Measurements from ENCODE around the gene NSUN3. TPM values are rescaled to one million over a fixed set of nuclear protein-coding genes. Genes with fewer than 3 reads are reported as not detected.

The NSUN3 gene
- total RNA-seq, 4 donors from 2014 or later: 6.6 to 16.0 (median 9.0) TPM

DNA sequence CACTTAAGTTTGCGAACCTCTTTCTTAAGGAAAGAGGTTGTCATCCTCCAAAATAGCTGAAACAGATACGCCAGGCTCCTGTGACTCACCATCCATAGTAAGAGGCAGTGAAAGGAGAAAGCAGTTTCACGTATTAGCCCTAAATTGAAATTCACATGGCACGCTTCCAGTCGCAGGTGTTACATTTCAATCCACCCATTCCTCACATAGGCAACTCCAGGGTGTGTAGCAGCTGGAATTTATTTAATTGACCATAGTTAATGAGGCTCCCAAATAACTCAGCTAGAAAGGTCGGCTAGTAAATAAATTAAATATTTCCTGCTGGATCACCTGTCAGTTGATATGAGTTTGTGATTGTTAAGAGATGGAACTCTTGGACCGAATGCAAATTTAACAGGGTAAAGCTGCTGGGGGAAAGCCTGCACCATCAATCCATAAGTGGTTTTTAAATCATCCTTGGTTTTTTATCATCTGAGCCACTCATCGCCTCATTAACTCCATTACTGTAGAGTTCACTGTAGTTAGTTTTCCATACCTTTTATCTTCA is 19.6 kb downstream of the NSUN3 start:
- H3K9me3 ChIP-seq: no peaks in the 10 kb centered on the region
- H3K27me3 ChIP-seq: no peaks in the 10 kb centered on the region
- H3K4me3 ChIP-seq: no peak overlapping the region
- 84 to 90% methylated on average over 8 of the region's 8 CpGs for WGBS, 2 donors
- no peak for TF ChIP-seq EP300 (IDR thresholded peaks at IDR 0.05)
- TF ChIP-seq POLR2A (IDR thresholded peaks at IDR 0.05): no peak
- TF ChIP-seq, protein P1, sequence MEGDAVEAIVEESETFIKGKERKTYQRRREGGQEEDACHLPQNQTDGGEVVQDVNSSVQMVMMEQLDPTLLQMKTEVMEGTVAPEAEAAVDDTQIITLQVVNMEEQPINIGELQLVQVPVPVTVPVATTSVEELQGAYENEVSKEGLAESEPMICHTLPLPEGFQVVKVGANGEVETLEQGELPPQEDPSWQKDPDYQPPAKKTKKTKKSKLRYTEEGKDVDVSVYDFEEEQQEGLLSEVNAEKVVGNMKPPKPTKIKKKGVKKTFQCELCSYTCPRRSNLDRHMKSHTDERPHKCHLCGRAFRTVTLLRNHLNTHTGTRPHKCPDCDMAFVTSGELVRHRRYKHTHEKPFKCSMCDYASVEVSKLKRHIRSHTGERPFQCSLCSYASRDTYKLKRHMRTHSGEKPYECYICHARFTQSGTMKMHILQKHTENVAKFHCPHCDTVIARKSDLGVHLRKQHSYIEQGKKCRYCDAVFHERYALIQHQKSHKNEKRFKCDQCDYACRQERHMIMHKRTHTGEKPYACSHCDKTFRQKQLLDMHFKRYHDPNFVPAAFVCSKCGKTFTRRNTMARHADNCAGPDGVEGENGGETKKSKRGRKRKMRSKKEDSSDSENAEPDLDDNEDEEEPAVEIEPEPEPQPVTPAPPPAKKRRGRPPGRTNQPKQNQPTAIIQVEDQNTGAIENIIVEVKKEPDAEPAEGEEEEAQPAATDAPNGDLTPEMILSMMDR (IDR thresholded peaks at IDR 0.05): no peak
- H3K36me3 ChIP-seq: peaks cover 0 to 21% (median 0%) of the 10 kb centered on the region in 3 donors
- H3K4me1 ChIP-seq: peaks cover 0 to 10% (median 0%) of the 10 kb centered on the region in 4 donors
- DNase-seq (ENCODE audit: low spot score in 2 of 2): no peak
- no peak overlapping the region for H3K27ac ChIP-seq

DNA sequence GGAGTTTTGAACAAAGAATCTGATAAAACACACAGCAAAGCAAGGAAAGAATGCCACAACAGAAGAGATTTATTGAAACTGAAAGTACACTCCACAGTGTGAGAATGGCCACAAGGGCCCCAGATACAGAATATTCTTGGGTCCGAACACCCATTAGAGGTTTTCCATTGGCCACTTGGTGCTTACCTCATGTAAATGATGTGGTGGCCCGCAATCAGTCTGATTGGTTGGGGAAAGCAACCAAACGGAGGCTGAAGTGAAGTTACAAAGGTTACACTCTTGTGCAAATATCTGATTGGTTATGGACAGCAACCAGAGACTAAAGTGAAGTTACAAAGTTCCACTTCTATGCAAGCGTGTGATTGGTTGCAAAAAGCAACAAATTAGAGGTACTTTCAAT is 20.4 kb downstream of the NSUN3 start:
- DNase-seq (ENCODE audit: low spot score in 2 of 2): no peak
- Histone ChIP-seq H3K4me1 (peaks cover 0 to 10% (median 0%) of the 10 kb centered on the region in 4 donors), H3K9me3 (no peaks in the 10 kb centered on the region), H3K27me3 (no peaks in the 10 kb centered on the region), H3K27ac (no peak overlapping the region), H3K36me3 (peaks cover 0 to 24% (median 0%) of the 10 kb centered on the region in 3 donors), H3K4me3 (no peak overlapping the region)
- TF ChIP-seq POLR2A (IDR thresholded peaks at IDR 0.05): no peak
- TF ChIP-seq EP300 (IDR thresholded peaks at IDR 0.05): no peak
- TF ChIP-seq, protein P1 (IDR thresholded peaks at IDR 0.05): no peak
- WGBS, 2 donors: 86 to 92% methylated on average over 4 of the region's 4 CpGs

DNA sequence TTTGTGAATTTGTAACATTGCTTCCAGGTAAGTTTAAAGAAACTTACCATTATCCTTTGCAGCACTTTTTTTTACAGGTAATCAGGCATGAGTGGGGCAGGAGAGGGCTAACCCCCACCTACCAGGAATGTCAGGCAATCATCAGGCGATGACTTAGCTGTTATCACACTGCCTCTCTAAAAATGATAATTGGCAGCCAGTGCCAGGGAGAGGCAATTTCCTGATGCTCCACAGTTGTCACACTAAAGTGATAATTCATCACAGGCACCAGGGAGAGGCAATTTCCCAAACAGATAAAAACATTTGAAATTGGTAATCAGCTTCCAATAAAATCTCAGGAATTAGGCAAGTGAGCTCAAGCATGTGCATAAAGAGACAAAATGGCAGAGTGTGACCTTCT is 26.3 kb downstream of the NSUN3 start:
- no peaks in the 10 kb centered on the region for H3K9me3 ChIP-seq
- TF ChIP-seq EP300 (IDR thresholded peaks at IDR 0.05) (no peak), POLR2A (IDR thresholded peaks at IDR 0.05) (no peak)
- TF ChIP-seq, protein P1 (IDR thresholded peaks at IDR 0.05): no peak
- no peak for DNase-seq (ENCODE audit: low spot score in 2 of 2)
- H3K4me3 ChIP-seq: no peak overlapping the region
- H3K4me1 ChIP-seq: no peaks in the 10 kb centered on the region
- H3K27me3 ChIP-seq: no peaks in the 10 kb centered on the region
- H3K36me3 ChIP-seq: peaks cover 0 to 59% (median 0%) of the 10 kb centered on the region in 3 donors
- no peak overlapping the region for H3K27ac ChIP-seq
- 86 to 92% methylated on average over 1 of the region's 1 CpG for WGBS, 2 donors

DNA sequence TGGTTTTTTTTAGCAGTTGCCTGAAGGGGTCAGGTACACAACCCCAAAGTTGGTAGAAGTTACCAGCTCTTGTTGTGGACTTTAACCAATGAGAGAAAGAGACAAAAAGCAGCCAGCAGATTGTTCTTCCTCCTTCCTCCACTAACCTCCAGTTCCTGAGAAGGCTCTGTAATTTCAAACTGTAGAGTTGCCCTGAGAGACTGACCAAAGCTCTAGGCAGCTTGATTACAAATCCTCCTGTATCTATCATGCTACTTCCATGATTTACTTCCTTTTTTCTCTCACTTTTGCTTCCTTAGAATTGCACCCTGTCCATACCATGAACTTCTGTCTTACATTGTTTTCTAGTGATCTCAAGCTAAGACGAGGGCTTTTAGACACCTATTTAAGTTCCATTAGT is 29.2 kb downstream of the NSUN3 start:
- TF ChIP-seq EP300 (IDR thresholded peaks at IDR 0.05): no peak
- no peak for TF ChIP-seq POLR2A (IDR thresholded peaks at IDR 0.05)
- TF ChIP-seq, protein P1 (IDR thresholded peaks at IDR 0.05): no peak
- DNase-seq (ENCODE audit: low spot score in 2 of 2): no peak
- 92 to 100% methylated on average over 1 of the region's 1 CpG for WGBS, 2 donors
- Histone ChIP-seq H3K9me3 (no peaks in the 10 kb centered on the region), H3K27me3 (no peaks in the 10 kb centered on the region), H3K4me3 (no peak overlapping the region), H3K27ac (no peak overlapping the region), H3K4me1 (no peaks in the 10 kb centered on the region), H3K36me3 (peaks cover 0 to 67% (median 0%) of the 10 kb centered on the region in 3 donors)

DNA sequence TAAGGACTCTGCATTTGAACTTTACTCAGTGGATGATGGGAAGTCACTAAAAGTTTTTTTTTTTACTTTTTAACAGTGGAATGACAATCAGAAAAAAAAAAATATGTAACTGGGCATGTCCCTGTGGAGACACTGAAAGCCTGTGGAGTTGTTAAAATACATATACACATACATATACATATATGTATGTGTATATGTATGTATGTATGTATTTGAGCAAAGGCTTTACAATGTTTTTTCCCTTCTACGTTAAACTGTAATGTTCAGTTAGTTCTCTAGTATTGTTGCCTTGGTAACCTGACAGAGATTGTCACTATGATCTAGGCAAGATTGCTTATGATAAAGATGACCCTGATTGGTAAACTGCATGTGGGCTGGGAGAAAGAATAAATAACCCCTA is 30.3 kb downstream of the NSUN3 start:
- TF ChIP-seq, protein P1 (IDR thresholded peaks at IDR 0.05): no peak
- TF ChIP-seq POLR2A (IDR thresholded peaks at IDR 0.05) (no peak), EP300 (IDR thresholded peaks at IDR 0.05) (no peak)
- no peaks in the 10 kb centered on the region for H3K4me1 ChIP-seq
- H3K27ac ChIP-seq: no peak overlapping the region
- H3K4me3 ChIP-seq: no peak overlapping the region
- no peak for DNase-seq (ENCODE audit: low spot score in 2 of 2)
- H3K27me3 ChIP-seq: no peaks in the 10 kb centered on the region
- peaks cover 0 to 73% (median 0%) of the 10 kb centered on the region in 3 donors for H3K36me3 ChIP-seq
- WGBS, 2 donors: 79 to 97% methylated on average over 1 of the region's 1 CpG
- no peaks in the 10 kb centered on the region for H3K9me3 ChIP-seq
